ENCODE measurements around the gene PITPNC1.

PITPNC1 gene

DNA sequence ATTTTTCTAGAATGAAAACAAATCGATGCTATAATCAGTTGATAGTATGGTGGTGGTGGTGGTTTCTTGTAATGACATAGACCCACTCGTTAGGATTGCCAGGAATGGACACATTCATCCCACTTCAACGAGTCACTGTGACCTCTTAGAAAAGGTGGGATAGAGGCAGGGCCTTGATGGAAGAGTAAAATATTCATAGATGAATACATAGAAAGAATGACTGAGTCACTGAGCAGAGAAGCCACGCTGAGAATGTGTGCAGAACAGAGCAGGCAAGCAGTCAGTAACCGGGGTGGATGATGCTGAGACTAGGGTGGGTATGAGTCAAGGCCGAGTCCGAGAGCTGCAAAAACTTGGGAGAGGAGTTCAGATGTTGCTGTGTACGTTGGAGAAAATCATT lies 129.9 kb downstream of the PITPNC1 start:
- DNase-seq (ENCODE audit: low spot score) = no peak
- H3K4me1 ChIP-seq (ENCODE audit: control insufficient read depth in 2 of 2, insufficient read depth in 1 of 2, low read depth in 1 of 2, low read length in 2 of 2) = peaks cover 0 to 2% of the 10 kb centered on the region in 2 donors
- no peak overlapping the region for H3K27ac ChIP-seq (replicated peaks; ENCODE audit: low read length)
- H4K8ac ChIP-seq (ENCODE audit: low read depth, low read length) = no peak overlapping the region
- no peak overlapping the region for H2AK5ac ChIP-seq (ENCODE audit: low read depth, low read length)
- H3K23ac ChIP-seq (ENCODE audit: low read depth, low read length, poor library complexity) = no peak overlapping the region
- no peak overlapping the region for H2AFZ ChIP-seq (ENCODE audit: low read length)
- H2BK120ac ChIP-seq (ENCODE audit: low read depth, low read length) = no peak overlapping the region
- H3K9ac ChIP-seq (ENCODE audit: low read depth, low read length, poor library complexity) = no peak overlapping the region
- H2BK12ac ChIP-seq (ENCODE audit: low read length) = no peak overlapping the region
- no peak overlapping the region for H3K4me2 ChIP-seq (ENCODE audit: insufficient read depth, low read length, poor library complexity, severe bottlenecking)
- no peak overlapping the region for H3K14ac ChIP-seq (ENCODE audit: low read length)
- H3K4me3 ChIP-seq (ENCODE audit: low read length in 2 of 2) = no peak overlapping the region
- no peak overlapping the region for H2BK15ac ChIP-seq (ENCODE audit: low read length)
- H3K4ac ChIP-seq (ENCODE audit: low read length) = no peak overlapping the region
- no peak overlapping the region for H2BK5ac ChIP-seq (ENCODE audit: low read length)
- H4K91ac ChIP-seq (ENCODE audit: low read depth, low read length, poor library complexity) = no peak overlapping the region
- no peak overlapping the region for H3K18ac ChIP-seq (ENCODE audit: low read length)
- H3K36me3 ChIP-seq (replicated peaks in 1 of 2; ENCODE audit: control insufficient read depth in 2 of 2, insufficient read depth in 2 of 2, low read length in 2 of 2) = no peaks in the 10 kb centered on the region
- no CpG with 5 or more reads among the region's 8 CpGs for WGBS, 2 donors (ENCODE audit: extremely low coverage in 2 of 2, insufficient read length in 2 of 2, insufficient replicate concordance in 1 of 2)
- H3K79me1 ChIP-seq (ENCODE audit: low read depth, low read length) = no peaks in the 10 kb centered on the region
- H3K9me3 ChIP-seq (replicated peaks in 1 of 2; ENCODE audit: control insufficient read depth in 2 of 2, insufficient read depth in 1 of 2, low read depth in 1 of 2, low read length in 2 of 2) = peaks cover 0 to 5% of the 10 kb centered on the region in 2 donors
- H3K27me3 ChIP-seq (ENCODE audit: control insufficient read depth in 3 of 3, insufficient read depth in 3 of 3, low read depth in 1 of 3, low read length in 3 of 3) = no peaks in the 10 kb centered on the region

GRCh38 chr17:67509390-67510287 lies 132.6 kb downstream of the PITPNC1 start:
- Histone ChIP-seq H4K8ac (ENCODE audit: low read depth, low read length) (no peak overlapping the region), H3K9me3 (replicated peaks in 1 of 2; ENCODE audit: control insufficient read depth in 2 of 2, insufficient read depth in 1 of 2, low read depth in 1 of 2, low read length in 2 of 2) (peaks cover 0 to 5% of the 10 kb centered on the region in 2 donors), H3K4me3 (ENCODE audit: low read length in 2 of 2) (no peak overlapping the region), H2BK5ac (ENCODE audit: low read length) (no peak overlapping the region), H3K23ac (ENCODE audit: low read depth, low read length, poor library complexity) (no peak overlapping the region), H3K14ac (ENCODE audit: low read length) (no peak overlapping the region), H3K27me3 (ENCODE audit: control insufficient read depth in 3 of 3, insufficient read depth in 3 of 3, low read depth in 1 of 3, low read length in 3 of 3) (no peaks in the 10 kb centered on the region), H3K27ac (replicated peaks; ENCODE audit: low read length) (no peak overlapping the region), H3K9ac (ENCODE audit: low read depth, low read length, poor library complexity) (no peak overlapping the region), H3K4me1 (ENCODE audit: control insufficient read depth in 2 of 2, insufficient read depth in 1 of 2, low read depth in 1 of 2, low read length in 2 of 2) (peaks cover 0 to 2% of the 10 kb centered on the region in 2 donors), H2BK15ac (ENCODE audit: low read length) (no peak overlapping the region), H2AK5ac (ENCODE audit: low read depth, low read length) (no peak overlapping the region), H3K79me1 (ENCODE audit: low read depth, low read length) (no peaks in the 10 kb centered on the region), H2AFZ (ENCODE audit: low read length) (no peak overlapping the region), H3K4ac (ENCODE audit: low read length) (no peak overlapping the region), H3K4me2 (ENCODE audit: insufficient read depth, low read length, poor library complexity, severe bottlenecking) (no peak overlapping the region), H2BK12ac (ENCODE audit: low read length) (no peak overlapping the region), H3K18ac (ENCODE audit: low read length) (no peak overlapping the region), H3K36me3 (replicated peaks in 1 of 2; ENCODE audit: control insufficient read depth in 2 of 2, insufficient read depth in 2 of 2, low read length in 2 of 2) (no peaks in the 10 kb centered on the region), H2BK120ac (ENCODE audit: low read depth, low read length) (no peak overlapping the region), H4K91ac (ENCODE audit: low read depth, low read length, poor library complexity) (no peak overlapping the region)
- no CpG with 5 or more reads among the region's 10 CpGs for WGBS, 2 donors (ENCODE audit: extremely low coverage in 2 of 2, insufficient read length in 2 of 2, insufficient replicate concordance in 1 of 2)
- no peak for DNase-seq (ENCODE audit: low spot score)

DNA sequence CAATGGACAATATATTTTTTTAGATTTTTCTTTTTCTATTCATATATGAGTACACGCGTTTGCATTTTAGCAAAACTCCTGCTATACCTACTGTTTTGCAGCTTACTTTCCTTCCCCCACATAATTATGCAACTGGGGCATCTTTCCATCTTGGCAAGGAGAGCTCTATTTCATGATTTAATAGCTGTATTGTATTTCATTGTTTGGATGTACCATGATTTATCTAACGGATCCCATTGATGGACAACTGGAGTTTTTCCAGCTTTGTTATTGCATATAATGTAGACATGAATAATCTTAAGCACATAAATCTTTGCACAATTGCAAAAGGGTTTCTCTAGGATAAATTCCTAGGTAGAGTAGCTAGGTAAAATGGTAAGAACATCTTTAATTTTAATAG lies 133.9 kb downstream of the PITPNC1 start:
- H3K27ac ChIP-seq (replicated peaks; ENCODE audit: low read length) = no peak overlapping the region
- no peak overlapping the region for H2BK12ac ChIP-seq (ENCODE audit: low read length)
- H3K23ac ChIP-seq (ENCODE audit: low read depth, low read length, poor library complexity) = no peak overlapping the region
- DNase-seq (ENCODE audit: low spot score) = no peak
- H3K4me1 ChIP-seq (ENCODE audit: control insufficient read depth in 2 of 2, insufficient read depth in 1 of 2, low read depth in 1 of 2, low read length in 2 of 2) = peaks cover 0 to 13% of the 10 kb centered on the region in 2 donors
- H3K27me3 ChIP-seq (ENCODE audit: control insufficient read depth in 3 of 3, insufficient read depth in 3 of 3, low read depth in 1 of 3, low read length in 3 of 3) = no peaks in the 10 kb centered on the region
- no peak overlapping the region for H2BK15ac ChIP-seq (ENCODE audit: low read length)
- H2BK5ac ChIP-seq (ENCODE audit: low read length) = no peak overlapping the region
- no peak overlapping the region for H3K14ac ChIP-seq (ENCODE audit: low read length)
- no peaks in the 10 kb centered on the region for H3K79me1 ChIP-seq (ENCODE audit: low read depth, low read length)
- no peak overlapping the region for H2BK120ac ChIP-seq (ENCODE audit: low read depth, low read length)
- no peaks in the 10 kb centered on the region for H3K36me3 ChIP-seq (replicated peaks in 1 of 2; ENCODE audit: control insufficient read depth in 2 of 2, insufficient read depth in 2 of 2, low read length in 2 of 2)
- no peak overlapping the region for H4K8ac ChIP-seq (ENCODE audit: low read depth, low read length)
- H2AFZ ChIP-seq (ENCODE audit: low read length) = no peak overlapping the region
- H3K18ac ChIP-seq (ENCODE audit: low read length) = no peak overlapping the region
- H2AK5ac ChIP-seq (ENCODE audit: low read depth, low read length) = no peak overlapping the region
- no CpG with 5 or more reads among the region's 3 CpGs for WGBS, 2 donors (ENCODE audit: extremely low coverage in 2 of 2, insufficient read length in 2 of 2, insufficient replicate concordance in 1 of 2)
- no peak overlapping the region for H4K91ac ChIP-seq (ENCODE audit: low read depth, low read length, poor library complexity)
- no peak overlapping the region for H3K4me3 ChIP-seq (ENCODE audit: low read length in 2 of 2)
- H3K9ac ChIP-seq (ENCODE audit: low read depth, low read length, poor library complexity) = no peak overlapping the region
- H3K4me2 ChIP-seq (ENCODE audit: insufficient read depth, low read length, poor library complexity, severe bottlenecking) = no peak overlapping the region
- peaks cover 0 to 5% of the 10 kb centered on the region in 2 donors for H3K9me3 ChIP-seq (replicated peaks in 1 of 2; ENCODE audit: control insufficient read depth in 2 of 2, insufficient read depth in 1 of 2, low read depth in 1 of 2, low read length in 2 of 2)
- no peak overlapping the region for H3K4ac ChIP-seq (ENCODE audit: low read length)

DNA sequence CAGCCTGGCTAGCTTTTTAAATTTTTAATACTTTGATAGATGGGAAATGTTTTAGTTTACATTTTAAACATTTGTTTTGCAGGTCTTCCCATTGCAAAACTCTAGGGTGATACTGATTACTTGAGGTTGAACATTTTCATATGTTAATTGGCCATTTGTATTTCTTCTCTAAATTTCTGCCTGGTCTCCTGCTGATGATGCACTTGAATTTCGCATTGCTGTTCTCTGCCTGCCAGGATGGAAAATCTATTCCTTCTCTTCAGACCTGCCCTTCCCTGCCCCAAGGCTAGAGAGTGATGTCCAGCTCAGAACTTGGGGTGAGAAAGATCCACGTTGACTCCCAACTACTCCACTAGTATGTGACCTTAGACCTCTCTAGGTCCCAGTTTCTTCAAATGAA lies 134.7 kb downstream of the PITPNC1 start:
- Histone ChIP-seq H3K4me1 (ENCODE audit: control insufficient read depth in 2 of 2, insufficient read depth in 1 of 2, low read depth in 1 of 2, low read length in 2 of 2) (peaks cover 0 to 17% of the 10 kb centered on the region in 2 donors), H3K79me1 (ENCODE audit: low read depth, low read length) (no peaks in the 10 kb centered on the region), H3K36me3 (replicated peaks in 1 of 2; ENCODE audit: control insufficient read depth in 2 of 2, insufficient read depth in 2 of 2, low read length in 2 of 2) (no peaks in the 10 kb centered on the region), H3K4ac (ENCODE audit: low read length) (no peak overlapping the region), H3K18ac (ENCODE audit: low read length) (no peak overlapping the region), H4K91ac (ENCODE audit: low read depth, low read length, poor library complexity) (no peak overlapping the region), H2BK12ac (ENCODE audit: low read length) (no peak overlapping the region), H3K9ac (ENCODE audit: low read depth, low read length, poor library complexity) (no peak overlapping the region), H2BK15ac (ENCODE audit: low read length) (no peak overlapping the region), H3K9me3 (replicated peaks in 1 of 2; ENCODE audit: control insufficient read depth in 2 of 2, insufficient read depth in 1 of 2, low read depth in 1 of 2, low read length in 2 of 2) (peaks cover 1 to 5% of the 10 kb centered on the region in 2 donors), H3K4me3 (ENCODE audit: low read length in 2 of 2) (no peak overlapping the region), H3K4me2 (ENCODE audit: insufficient read depth, low read length, poor library complexity, severe bottlenecking) (no peak overlapping the region), H3K23ac (ENCODE audit: low read depth, low read length, poor library complexity) (no peak overlapping the region), H2AFZ (ENCODE audit: low read length) (no peak overlapping the region), H2BK5ac (ENCODE audit: low read length) (no peak overlapping the region), H3K27ac (replicated peaks; ENCODE audit: low read length) (no peak overlapping the region), H2AK5ac (ENCODE audit: low read depth, low read length) (no peak overlapping the region), H3K27me3 (ENCODE audit: control insufficient read depth in 3 of 3, insufficient read depth in 3 of 3, low read depth in 1 of 3, low read length in 3 of 3) (no peaks in the 10 kb centered on the region), H3K14ac (ENCODE audit: low read length) (no peak overlapping the region), H2BK120ac (ENCODE audit: low read depth, low read length) (no peak overlapping the region), H4K8ac (ENCODE audit: low read depth, low read length) (peak overlapping the region; percentile 54)
- DNase-seq (ENCODE audit: low spot score) = no peak
- no CpG with 5 or more reads among the region's 2 CpGs for WGBS, 2 donors (ENCODE audit: extremely low coverage in 2 of 2, insufficient read length in 2 of 2, insufficient replicate concordance in 1 of 2)

Measured in neuronal stem cell (in vitro differentiated cells).